Parathyroid adenoma (tissue), 2 donors: ENCODE results near the gene FAM83B.

ENCODE experiments used
- H2AFZ ChIP-seq: fragments of 300-600 bp; sonication (generic); one replicate; pipeline ENCODE4 v1.7.0; 2017; ENCODE audit warnings: antibody characterized with exemption, mild to moderate bottlenecking
- H3K27ac ChIP-seq: fragments of 300-600 bp; sonication (generic); one replicate; pipeline ENCODE4 v1.7.0; 2017
- H3K27me3 ChIP-seq: fragments of 300-600 bp; sonication (generic); one replicate; pipeline ENCODE4 v1.7.0; 2017; ENCODE audit warnings: low read length; ENCODE audit not compliant: control insufficient read depth, insufficient read depth
- H3K36me3 ChIP-seq: fragments of 300-600 bp; sonication (generic); one replicate; pipeline ENCODE4 v1.7.0; 2017; ENCODE audit warnings: low read length; ENCODE audit not compliant: control insufficient read depth, insufficient read depth
- H3K4me1 ChIP-seq: fragments of 300-600 bp; sonication (generic); one replicate; pipeline ENCODE4 v1.7.0; 2017; ENCODE audit warnings: control low read depth
- H3K4me2 ChIP-seq: fragments of 300-600 bp; sonication (generic); one replicate; pipeline ENCODE4 v1.7.0; 2017; ENCODE audit warnings: low read length
- H3K4me3 ChIP-seq: fragments of 300-600 bp; sonication (generic); one replicate; pipeline ENCODE4 v1.7.0; 2017; ENCODE audit warnings: low read depth, low read length
- H3K79me2 ChIP-seq: fragments of 300-600 bp; sonication (generic); one replicate; pipeline ENCODE4 v1.7.0; 2017; ENCODE audit warnings: control low read depth
- H3K9ac ChIP-seq: fragments of 300-600 bp; sonication (generic); one replicate; pipeline ENCODE4 v1.7.0; 2017; ENCODE audit warnings: mild to moderate bottlenecking
- H3K9me3 ChIP-seq: fragments of 300-600 bp; sonication (generic); one replicate; pipeline ENCODE4 v1.7.0; 2017; ENCODE audit warnings: low read length; ENCODE audit not compliant: control insufficient read depth
- CTCF ChIP-seq: fragments of 300-600 bp; sonication (generic); IDR thresholded peaks from one replicate; pipeline ENCODE4 v1.7.0; 2017; ENCODE audit warnings: antibody characterized with exemption, mild to moderate bottlenecking
- donor health status: primary hyperparathyroidism.

Gene FAM83B

GRCh38 chr6:54987633-54988290, 141.2 kb downstream of the FAM83B start:
- no peak overlapping the region for H3K9ac ChIP-seq
- no peak overlapping the region for H3K27ac ChIP-seq
- H3K79me2 ChIP-seq: no peaks in the 10 kb centered on the region
- no peaks in the 10 kb centered on the region for H3K9me3 ChIP-seq
- no peak overlapping the region for H3K4me3 ChIP-seq
- H3K4me1 ChIP-seq: no peaks in the 10 kb centered on the region
- H3K36me3 ChIP-seq: no peaks in the 10 kb centered on the region
- H3K4me2 ChIP-seq: no peak overlapping the region
- TF ChIP-seq CTCF: no peak
- no peaks in the 10 kb centered on the region for H3K27me3 ChIP-seq
- no peak overlapping the region for H2AFZ ChIP-seq

DNA sequence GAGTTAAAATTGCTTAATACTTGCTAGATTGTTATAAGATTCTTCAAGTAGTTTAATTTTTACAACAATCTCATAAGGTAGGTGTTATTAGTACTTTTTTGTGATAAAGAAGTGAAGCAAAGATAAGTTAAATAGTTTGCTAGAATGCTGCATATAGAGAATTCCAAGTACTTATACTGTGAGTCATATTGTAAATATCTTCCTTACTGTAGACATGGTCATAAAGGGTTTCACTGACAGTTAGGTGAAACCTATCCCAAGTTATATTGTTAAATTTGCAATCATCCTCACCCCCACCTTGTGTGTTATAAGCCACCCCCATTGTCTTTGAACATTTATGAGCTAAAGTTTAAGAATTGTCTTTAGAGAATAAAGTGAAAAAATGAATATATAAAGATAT, 142.0 kb downstream of the FAM83B start:
- Histone ChIP-seq H3K36me3 (no peaks in the 10 kb centered on the region), H3K27ac (no peak overlapping the region), H3K4me1 (no peaks in the 10 kb centered on the region), H3K4me2 (no peak overlapping the region), H3K27me3 (no peaks in the 10 kb centered on the region), H3K9ac (no peak overlapping the region), H2AFZ (no peak overlapping the region), H3K79me2 (no peaks in the 10 kb centered on the region), H3K4me3 (no peak overlapping the region), H3K9me3 (no peaks in the 10 kb centered on the region)
- no peak for TF ChIP-seq CTCF

DNA sequence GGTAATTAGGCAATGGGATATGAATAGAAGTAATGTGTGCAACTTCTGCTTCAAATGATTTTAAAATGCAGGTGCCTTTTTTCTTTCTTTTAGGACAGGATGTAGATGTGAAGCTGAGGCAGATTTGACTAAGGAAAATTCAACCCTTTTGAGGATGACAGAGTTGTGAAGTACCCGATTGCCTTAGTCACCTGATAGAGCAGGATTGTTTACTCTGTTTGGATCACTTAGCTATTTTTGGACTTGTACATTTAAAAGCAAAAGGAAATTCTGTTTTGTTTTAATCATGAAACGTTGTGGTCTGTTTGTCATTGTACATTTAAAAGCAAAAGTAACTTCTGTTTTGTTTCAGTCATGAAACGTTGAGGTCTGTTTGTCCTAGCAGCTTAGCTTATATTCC, 143.4 kb downstream of the FAM83B start:
- Histone ChIP-seq H3K27me3 (no peaks in the 10 kb centered on the region), H3K9me3 (no peaks in the 10 kb centered on the region), H3K4me1 (no peaks in the 10 kb centered on the region), H3K36me3 (no peaks in the 10 kb centered on the region), H2AFZ (no peak overlapping the region), H3K79me2 (no peaks in the 10 kb centered on the region), H3K9ac (no peak overlapping the region), H3K27ac (no peak overlapping the region), H3K4me2 (no peak overlapping the region), H3K4me3 (no peak overlapping the region)
- no peak for TF ChIP-seq CTCF
